Osteoblast (primary cell): ENCODE results near the gene CAMK2A. TPM values are rescaled to one million over a fixed set of nuclear protein-coding genes. Genes with fewer than 3 reads are reported as not detected.

Experiments
- DNase-seq: peaks from one replicate; pipeline ENCODE4 v3.0.0; 2011; ENCODE audit warnings: low spot score, mixed read lengths; ENCODE audit not compliant: insufficient read length; ENCODE audit errors: missing footprints
- H2AFZ ChIP-seq: 2 replicates; pipeline ENCODE4 v1.6.0; 2011; ENCODE audit warnings: mild to moderate bottlenecking, low read length
- H3K27ac ChIP-seq: 2 replicates; pipeline ENCODE4 v1.5.1; 2011; ENCODE audit warnings: mild to moderate bottlenecking, low read depth, low read length, moderate library complexity
- H3K27me3 ChIP-seq: 2 replicates; pipeline ENCODE4 v1.6.0; 2012; ENCODE audit warnings: mild to moderate bottlenecking, control low read depth, inconsistent platforms, low read length, moderate library complexity; ENCODE audit not compliant: insufficient read depth
- H3K36me3 ChIP-seq: 2 replicates; pipeline ENCODE4 v1.5.1; 2011; ENCODE audit warnings: mild to moderate bottlenecking, low read length, control low read depth, moderate library complexity; ENCODE audit not compliant: insufficient read depth
- H3K4me1 ChIP-seq: 2 replicates; pipeline ENCODE4 v1.5.1; 2011; ENCODE audit warnings: mild to moderate bottlenecking, low read length, control low read depth, moderate library complexity; ENCODE audit not compliant: insufficient read depth
- H3K4me2 ChIP-seq: 2 replicates; pipeline ENCODE4 v1.6.0; 2011; ENCODE audit warnings: mild to moderate bottlenecking, low read length; ENCODE audit not compliant: insufficient read depth
- H3K4me3 ChIP-seq: fragments of 200-600 bp; sonication (generic); 3 replicates; pipeline ENCODE4 v1.5.1; 2012; ENCODE audit warnings: mild to moderate bottlenecking, low read length, inconsistent platforms; ENCODE audit not compliant: insufficient read depth
- H3K79me2 ChIP-seq: 2 replicates; pipeline ENCODE4 v1.6.0; 2012; ENCODE audit warnings: mild to moderate bottlenecking, low read length, control low read depth, inconsistent platforms; ENCODE audit not compliant: insufficient read depth
- H3K9me3 ChIP-seq: 2 replicates; pipeline ENCODE4 v1.5.1; 2011; ENCODE audit warnings: low read depth, low read length, control low read depth
- H4K20me1 ChIP-seq: 2 replicates; pipeline ENCODE4 v1.6.0; 2012; ENCODE audit warnings: mild to moderate bottlenecking, low read length, control low read depth; ENCODE audit not compliant: insufficient read depth
- total RNA-seq: library from RNA; depleted of rRNA; stranded (reverse); fragments of >200 nt; gene quantifications from 2 replicates; pipeline ENCODE4 v1.2.3, GENCODE V29; 2012
- TF ChIP-seq, protein P1 (sequence below): IDR thresholded peaks from 2 replicates; pipeline ENCODE4 v1.5.1; 2011; ENCODE audit warnings: mild to moderate bottlenecking, low read depth, low read length, moderate library complexity; ENCODE audit errors: extremely low read depth

CAMK2A gene
- total RNA-seq, 1 donor, result 0.36 TPM

DNA sequence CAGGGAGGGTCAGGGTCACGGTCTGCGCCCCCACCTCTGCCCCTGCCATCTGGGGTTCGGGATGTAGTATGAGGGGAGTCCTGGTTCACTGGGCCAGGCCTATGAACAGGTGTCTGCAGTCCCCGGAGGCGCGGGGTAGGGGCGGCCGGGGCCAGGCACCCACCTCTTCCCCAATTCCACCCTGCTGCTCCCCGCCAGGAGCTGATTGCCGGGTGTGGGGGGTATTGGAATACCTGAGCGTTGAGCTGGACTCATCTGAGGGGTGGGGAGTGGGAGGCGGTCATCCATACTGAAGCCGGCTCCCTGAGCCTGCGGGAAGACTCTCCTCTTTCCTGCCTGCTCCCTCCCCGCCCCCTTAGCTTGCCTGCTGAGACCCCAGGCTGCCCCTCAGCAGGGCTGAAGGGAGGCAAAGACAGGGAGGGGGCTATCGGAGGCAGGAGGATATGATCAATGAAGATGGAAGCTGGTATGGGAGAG is 99.0 kb downstream of the CAMK2A start:
- no peak for DNase-seq
- no peaks in the 10 kb centered on the region for H3K36me3 ChIP-seq
- H3K4me3 ChIP-seq, result no peak overlapping the region
- no peaks in the 10 kb centered on the region for H3K4me1 ChIP-seq
- no peak overlapping the region for H3K27ac ChIP-seq
- TF ChIP-seq, protein P1, sequence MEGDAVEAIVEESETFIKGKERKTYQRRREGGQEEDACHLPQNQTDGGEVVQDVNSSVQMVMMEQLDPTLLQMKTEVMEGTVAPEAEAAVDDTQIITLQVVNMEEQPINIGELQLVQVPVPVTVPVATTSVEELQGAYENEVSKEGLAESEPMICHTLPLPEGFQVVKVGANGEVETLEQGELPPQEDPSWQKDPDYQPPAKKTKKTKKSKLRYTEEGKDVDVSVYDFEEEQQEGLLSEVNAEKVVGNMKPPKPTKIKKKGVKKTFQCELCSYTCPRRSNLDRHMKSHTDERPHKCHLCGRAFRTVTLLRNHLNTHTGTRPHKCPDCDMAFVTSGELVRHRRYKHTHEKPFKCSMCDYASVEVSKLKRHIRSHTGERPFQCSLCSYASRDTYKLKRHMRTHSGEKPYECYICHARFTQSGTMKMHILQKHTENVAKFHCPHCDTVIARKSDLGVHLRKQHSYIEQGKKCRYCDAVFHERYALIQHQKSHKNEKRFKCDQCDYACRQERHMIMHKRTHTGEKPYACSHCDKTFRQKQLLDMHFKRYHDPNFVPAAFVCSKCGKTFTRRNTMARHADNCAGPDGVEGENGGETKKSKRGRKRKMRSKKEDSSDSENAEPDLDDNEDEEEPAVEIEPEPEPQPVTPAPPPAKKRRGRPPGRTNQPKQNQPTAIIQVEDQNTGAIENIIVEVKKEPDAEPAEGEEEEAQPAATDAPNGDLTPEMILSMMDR, result no peak
- H4K20me1 ChIP-seq, result no peaks in the 10 kb centered on the region
- H3K27me3 ChIP-seq, result peaks cover 52% of the 10 kb centered on the region
- no peak overlapping the region for H3K4me2 ChIP-seq
- H3K9me3 ChIP-seq, result no peaks in the 10 kb centered on the region
- no peak overlapping the region for H2AFZ ChIP-seq
- no peaks in the 10 kb centered on the region for H3K79me2 ChIP-seq

DNA sequence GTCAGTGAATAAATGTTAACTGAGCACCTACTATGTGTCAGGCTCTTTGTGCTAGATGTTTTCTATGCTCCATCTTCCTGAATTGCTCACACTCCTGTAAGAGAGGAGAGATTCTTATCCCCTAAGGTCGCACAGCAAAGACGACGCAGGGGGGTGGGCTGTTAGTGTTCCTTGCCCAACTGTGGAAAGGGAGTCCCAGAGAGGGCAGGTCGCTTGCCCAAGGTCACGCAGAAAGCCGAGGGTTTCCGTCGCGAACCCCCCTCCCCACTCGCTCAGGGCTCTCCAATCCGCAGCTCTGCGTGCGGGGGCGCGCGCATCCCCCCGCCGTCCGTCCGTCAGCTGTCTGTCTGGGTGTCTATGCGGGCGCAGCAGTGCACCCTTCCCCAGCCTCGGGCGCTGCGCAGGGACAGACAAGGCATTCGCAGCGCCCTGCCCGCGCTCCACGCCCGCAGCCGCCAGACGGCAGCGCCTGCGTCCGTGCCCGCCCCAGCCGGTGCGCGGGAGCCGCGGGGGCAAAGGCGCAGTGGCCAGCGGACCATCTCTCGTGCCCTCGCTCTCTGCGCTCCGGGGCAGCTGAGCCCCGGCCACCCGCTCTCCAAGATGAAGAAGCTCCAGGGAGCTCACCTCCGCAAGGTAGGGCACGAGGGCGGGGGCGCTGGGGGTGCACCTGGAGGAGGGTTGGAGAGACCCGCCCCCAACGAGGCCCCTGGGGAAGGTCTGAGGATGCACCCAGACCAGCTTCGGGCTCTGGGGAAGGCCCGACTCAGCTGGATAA is 99.7 kb downstream of the CAMK2A start, which contains the start of gene SLC6A7:
Gene SLC6A7, plus strand, starts transcription at position 335 of the 775 bp plus-strand sequence. Its CDS starts 266 bp downstream, at position 601.
- H3K27me3 ChIP-seq, result peaks cover 52% of the 10 kb centered on the region
- no peak within 1 kb of the TSS for H3K4me3 ChIP-seq
- H3K9me3 ChIP-seq, result no peaks in the 10 kb centered on the region
- no peak for DNase-seq
- no peaks in the 10 kb centered on the region for H3K36me3 ChIP-seq
- no peaks in the 10 kb centered on the region for H4K20me1 ChIP-seq
- no peak within 1 kb of the TSS for H3K4me2 ChIP-seq
- no peak within 1 kb of the TSS for H3K27ac ChIP-seq
- H3K79me2 ChIP-seq, result no peaks in the 10 kb centered on the region
- no peaks in the 10 kb centered on the region for H3K4me1 ChIP-seq
- H2AFZ ChIP-seq, result no peak within 1 kb of the TSS
- TF ChIP-seq, protein P1, result no peak

DNA sequence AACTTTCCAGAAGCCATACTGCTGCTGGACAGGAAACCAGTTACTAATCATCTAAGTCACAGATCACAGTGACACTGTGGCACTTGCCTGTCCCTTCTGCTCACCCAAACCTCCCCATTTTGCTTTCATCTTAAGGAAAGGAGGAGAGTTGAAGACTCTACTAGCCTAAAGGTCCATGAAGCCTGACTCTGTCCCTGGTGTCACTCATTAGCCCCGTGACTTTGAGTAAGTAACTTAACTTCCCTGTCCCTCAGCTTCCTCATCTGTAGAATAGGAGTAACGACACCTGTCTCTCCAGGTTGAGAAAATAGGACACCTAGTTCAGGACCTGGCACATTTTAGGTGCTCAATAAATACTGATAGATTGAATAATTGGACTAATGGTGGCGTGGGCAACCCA is 100.2 kb downstream of the CAMK2A start:
- no peak for DNase-seq
- Histone ChIP-seq H3K27ac (no peak overlapping the region), H3K4me1 (no peaks in the 10 kb centered on the region), H3K9me3 (no peaks in the 10 kb centered on the region), H3K4me3 (no peak overlapping the region), H3K4me2 (no peak overlapping the region), H2AFZ (no peak overlapping the region), H3K79me2 (no peaks in the 10 kb centered on the region), H3K36me3 (no peaks in the 10 kb centered on the region), H4K20me1 (no peaks in the 10 kb centered on the region), H3K27me3 (peaks cover 52% of the 10 kb centered on the region)
- TF ChIP-seq, protein P1, result no peak

DNA sequence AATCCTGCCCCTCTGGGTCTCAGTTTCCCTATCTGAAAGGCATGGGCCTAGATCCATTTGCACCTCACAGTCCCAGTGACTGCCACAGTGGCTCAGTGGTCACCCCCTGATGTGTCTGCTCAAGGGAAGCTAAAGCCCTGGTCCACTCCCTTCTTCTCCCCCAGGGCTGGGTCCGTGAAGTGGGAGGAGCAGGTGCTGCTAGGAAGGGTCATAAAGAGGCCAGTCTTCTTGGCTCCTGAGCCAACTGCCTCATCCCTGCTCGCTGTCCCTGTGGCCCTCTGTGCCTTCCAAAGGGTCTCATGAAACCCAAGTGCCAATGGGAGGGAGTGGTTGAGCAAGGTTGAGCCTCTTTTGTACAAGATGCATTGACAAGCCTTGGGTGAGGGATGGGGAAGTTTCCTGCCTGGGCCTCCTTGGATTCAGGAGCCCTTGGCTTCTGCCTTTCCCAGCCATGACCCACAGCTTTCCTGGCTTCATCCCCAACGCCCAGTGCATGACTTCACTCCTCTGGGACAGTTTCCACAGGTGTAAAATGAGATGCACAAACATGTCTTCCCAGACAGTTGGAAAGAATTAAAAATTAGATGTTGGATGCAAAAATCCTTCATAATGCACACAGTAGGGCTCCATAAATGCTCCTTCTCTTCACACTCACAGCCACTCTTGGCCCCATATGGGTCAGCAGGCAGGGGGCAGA is 101.3 kb downstream of the CAMK2A start:
- Histone ChIP-seq H3K4me1 (no peaks in the 10 kb centered on the region), H3K4me2 (no peak overlapping the region), H3K27me3 (peaks cover 52% of the 10 kb centered on the region), H3K9me3 (no peaks in the 10 kb centered on the region), H4K20me1 (no peaks in the 10 kb centered on the region), H2AFZ (no peak overlapping the region), H3K27ac (no peak overlapping the region), H3K4me3 (no peak overlapping the region), H3K36me3 (no peaks in the 10 kb centered on the region), H3K79me2 (no peaks in the 10 kb centered on the region)
- DNase-seq, result no peak
- TF ChIP-seq, protein P1, result no peak
